Thoracic aorta (tissue), 2 donors: Measurements from ENCODE around the gene FPR2. TPM values are rescaled to one million over a fixed set of nuclear protein-coding genes. Genes with fewer than 3 reads are reported as not detected.

Source experiments
- ATAC-seq: fragments of 150-250 bp; one replicate; pipeline ENCODE4 v1.8.0; 2017; ENCODE audit warnings: low read depth; ENCODE audit not compliant: insufficient number of reproducible peaks, low FRiP score
- DNase-seq: peaks from one replicate; pipeline ENCODE4 v3.0.0-alpha.2; 2020; ENCODE audit warnings: low spot score
- H3K27ac ChIP-seq, 2 donors: fragments of 200-600 bp; sonication (generic); 1 replicate in 1 of 2; 2 replicates in 1 of 2; pipeline ENCODE4 v1.5.1; 2016; ENCODE audit warnings: mild to moderate bottlenecking in 2 of 2, moderate library complexity in 2 of 2
- H3K27me3 ChIP-seq: fragments of 200-600 bp; sonication (generic); replicated peaks from 2 replicates; pipeline ENCODE4 v1.6.0; 2016; ENCODE audit warnings: mild to moderate bottlenecking; ENCODE audit not compliant: insufficient read depth
- H3K36me3 ChIP-seq: fragments of 200-600 bp; sonication (generic); one replicate; pipeline ENCODE4 v1.5.1; 2016
- H3K4me1 ChIP-seq, 2 donors: fragments of 200-600 bp; sonication (generic); 1 replicate in 1 of 2; 2 replicates in 1 of 2; pipeline versions ENCODE4 v1.5.1 to v1.6.0; 2016; ENCODE audit warnings: low read depth in 2 of 2, mild to moderate bottlenecking in 1 of 2; ENCODE audit not compliant: control insufficient read depth in 1 of 2
- H3K4me3 ChIP-seq: fragments of 200-600 bp; sonication (generic); 2 replicates; pipeline ENCODE4 v1.5.1; 2016; ENCODE audit warnings: mild to moderate bottlenecking
- H3K9me3 ChIP-seq: fragments of 200-600 bp; sonication (generic); 2 replicates; pipeline ENCODE4 v1.5.1; 2016
- CTCF ChIP-seq: fragments of 200-600 bp; sonication (generic); IDR thresholded peaks from one replicate; pipeline ENCODE4 v1.5.1; 2019; ENCODE audit warnings: antibody characterized with exemption
- total RNA-seq, 2 donors: library from RNA; depleted of rRNA; stranded (reverse); fragments of >200 nt; gene quantifications; one replicate each; pipeline versions ENCODE4 v1.1.0 to v1.2.3, GENCODE V29; 2016

The FPR2 gene
- total RNA-seq, 2 donors from 2014 or later: 2.2 to 5.9 TPM

GRCh38 chr19:51783372-51783771 lies 22.4 kb downstream of the FPR2 start:
- TF ChIP-seq CTCF: no peak
- Histone ChIP-seq H3K27me3 (no peaks in the 10 kb centered on the region), H3K36me3 (no peaks in the 10 kb centered on the region), H3K4me3 (no peak overlapping the region), H3K9me3 (no peaks in the 10 kb centered on the region), H3K27ac (no peak overlapping the region), H3K4me1 (no peaks in the 10 kb centered on the region)
- ATAC-seq: no peak
- no peak for DNase-seq

GRCh38 chr19:51784109-51784785 lies 23.3 kb downstream of the FPR2 start:
- Histone ChIP-seq H3K4me3 (no peak overlapping the region), H3K27ac (no peak overlapping the region), H3K36me3 (no peaks in the 10 kb centered on the region), H3K9me3 (no peaks in the 10 kb centered on the region), H3K4me1 (no peaks in the 10 kb centered on the region), H3K27me3 (no peaks in the 10 kb centered on the region)
- no peak for TF ChIP-seq CTCF
- ATAC-seq (no peak), DNase-seq (no peak)

- Histone ChIP-seq H3K9me3 (no peaks in the 10 kb centered on the region), H3K27me3 (no peaks in the 10 kb centered on the region), H3K27ac (no peak overlapping the region), H3K36me3 (no peaks in the 10 kb centered on the region), H3K4me3 (no peak overlapping the region), H3K4me1 (no peaks in the 10 kb centered on the region)
- peak; percentile 21 for DNase-seq
- TF ChIP-seq CTCF: no peak
- ATAC-seq: no peak
These were observed 24.1 kb downstream of the FPR2 start for GRCh38 chr19:51784922-51785690.

- TF ChIP-seq CTCF: no peak
- Histone ChIP-seq H3K27ac (peak overlapping the region in 1 of 2 donors; percentile 27), H3K36me3 (no peaks in the 10 kb centered on the region), H3K9me3 (no peaks in the 10 kb centered on the region), H3K4me3 (no peak overlapping the region), H3K27me3 (no peaks in the 10 kb centered on the region), H3K4me1 (no peaks in the 10 kb centered on the region)
- ATAC-seq: no peak
- no peak for DNase-seq
These were observed 25.9 kb downstream of the FPR2 start for GRCh38 chr19:51786646-51787494.

GRCh38 chr19:51788029-51788428 lies 27.0 kb downstream of the FPR2 start:
- H3K9me3 ChIP-seq: no peaks in the 10 kb centered on the region
- DNase-seq (no peak), ATAC-seq (no peak)
- no peak for TF ChIP-seq CTCF
- no peaks in the 10 kb centered on the region for H3K4me1 ChIP-seq
- no peaks in the 10 kb centered on the region for H3K27me3 ChIP-seq
- no peaks in the 10 kb centered on the region for H3K36me3 ChIP-seq
- H3K27ac ChIP-seq: no peak overlapping the region
- no peak overlapping the region for H3K4me3 ChIP-seq
